A673 (cell line): ENCODE measurements around the gene TRPM8.

Source experiments
- CTCF ChIP-seq: fragments of 300-800, 200-600 bp; sonication (generic); conservative IDR thresholded peaks from 2 replicates; pipeline ENCODE4 v1.5.1; 2017; ENCODE audit warnings: low read depth, mild to moderate bottlenecking, antibody characterized with exemption, low read length, moderate library complexity, mixed read lengths
- EZH2 ChIP-seq: fragments of 200-600 bp; sonication (generic); IDR thresholded peaks from 2 replicates; pipeline ENCODE4 v1.6.1; 2017; ENCODE audit warnings: borderline replicate concordance, low read depth, mild to moderate bottlenecking, mixed read lengths, antibody characterized with exemption, low read length; ENCODE audit not compliant: poor library complexity, severe bottlenecking

- TF ChIP-seq CTCF (no peak), EZH2 (no peak)
Measured at GRCh38 chr2:234002281-234002680, 85.1 kb downstream of the TRPM8 start.
